Femur (tissue), 1 donor: ENCODE data around the gene SLC25A26.
"Not testable (repeated sequence)": the region's sequence is repeated elsewhere in the genome, so short reads cannot be mapped to it uniquely, and the experiment has no call there.

Source experiments
- DNase-seq: peaks from one replicate; pipeline ENCODE4 v3.0.0-alpha.2; 2017

Gene SLC25A26

GRCh38 chr3:66270701-66271100 lies 49.9 kb downstream of the SLC25A26 start:
- DNase-seq: no peak

- no peak for DNase-seq
Observed at GRCh38 chr3:66271231-66271630, 50.4 kb downstream of the SLC25A26 start.

GRCh38 chr3:66272016-66272415 lies 51.2 kb downstream of the SLC25A26 start:
- no peak for DNase-seq

GRCh38 chr3:66274837-66275236 lies 54.0 kb downstream of the SLC25A26 start:
- not testable (repeated sequence) for DNase-seq

- DNase-seq: peak; percentile 79
Observed at GRCh38 chr3:66276705-66277274, 56.0 kb downstream of the SLC25A26 start.

- DNase-seq: no peak
Observed at GRCh38 chr3:66279168-66279567, 58.4 kb downstream of the SLC25A26 start.

GRCh38 chr3:66280304-66280703 lies 59.5 kb downstream of the SLC25A26 start:
- DNase-seq: no peak

- not testable (repeated sequence) for DNase-seq
Observed at GRCh38 chr3:66291922-66292321, 71.1 kb downstream of the SLC25A26 start.

- DNase-seq: no peak
Observed at GRCh38 chr3:66297260-66297873, 76.6 kb downstream of the SLC25A26 start.

- peak; percentile 36 for DNase-seq
Observed at GRCh38 chr3:66297900-66298299, 77.1 kb downstream of the SLC25A26 start.

- DNase-seq: no peak
Observed at GRCh38 chr3:66298591-66298990, 77.8 kb downstream of the SLC25A26 start.

- DNase-seq: not testable (repeated sequence)
Observed at GRCh38 chr3:66299085-66299484, 78.3 kb downstream of the SLC25A26 start.

- DNase-seq: no peak
Observed at GRCh38 chr3:66299891-66300290, 79.1 kb downstream of the SLC25A26 start.

- DNase-seq: no peak
Observed at GRCh38 chr3:66302288-66302687, 81.5 kb downstream of the SLC25A26 start.

- no peak for DNase-seq
Observed at GRCh38 chr3:66303491-66303901, 82.7 kb downstream of the SLC25A26 start.

GRCh38 chr3:66304293-66304692 lies 83.5 kb downstream of the SLC25A26 start:
- no peak for DNase-seq

- not testable (repeated sequence) for DNase-seq
Observed at GRCh38 chr3:66306086-66306485, 85.3 kb downstream of the SLC25A26 start.

- not testable (repeated sequence) for DNase-seq
Observed at GRCh38 chr3:66306991-66307390, 86.2 kb downstream of the SLC25A26 start.

GRCh38 chr3:66312039-66312438 lies 91.2 kb downstream of the SLC25A26 start:
- no peak for DNase-seq

GRCh38 chr3:66314455-66314854 lies 93.7 kb downstream of the SLC25A26 start:
- no peak for DNase-seq

- no peak for DNase-seq
Observed at GRCh38 chr3:66317750-66318376, 97.1 kb downstream of the SLC25A26 start.

GRCh38 chr3:66320390-66320789 lies 99.6 kb downstream of the SLC25A26 start:
- DNase-seq: no peak

- DNase-seq: no peak
Observed at GRCh38 chr3:66322436-66322835, 101.6 kb downstream of the SLC25A26 start.

GRCh38 chr3:66326340-66326739 lies 105.5 kb downstream of the SLC25A26 start:
- DNase-seq: no peak
